Astrocyte (in vitro differentiated cells and primary cell): Measurements from ENCODE around the gene FAM53A. TPM values are rescaled to one million over a fixed set of nuclear protein-coding genes. Genes with fewer than 3 reads are reported as not detected.

Experiments used
- DNase-seq: peaks from one replicate; pipeline ENCODE4 v3.0.0-alpha.2; 2010; ENCODE audit warnings: low read depth
- FAIRE-seq: peaks from 2 replicates; lab custom pipeline; 2011; peaks lifted over from hg19 to GRCh38; lab: Jason Lieb, UNC
- H2AFZ ChIP-seq: 2 replicates; pipeline ENCODE4 v1.6.0; 2012; ENCODE audit warnings: low read depth, low read length, inconsistent platforms
- H3K27ac ChIP-seq: 2 replicates; pipeline ENCODE4 v1.5.1; 2011; ENCODE audit warnings: low read depth, low read length, inconsistent platforms
- H3K27me3 ChIP-seq: 2 replicates; pipeline ENCODE4 v1.6.0; 2011; ENCODE audit warnings: low read length, inconsistent platforms; ENCODE audit not compliant: insufficient read depth
- H3K36me3 ChIP-seq: 2 replicates; pipeline ENCODE4 v1.5.1; 2011; ENCODE audit warnings: low read length, inconsistent platforms; ENCODE audit not compliant: insufficient read depth
- H3K4me1 ChIP-seq: 2 replicates; pipeline ENCODE4 v1.5.1; 2011; ENCODE audit warnings: low read length, inconsistent platforms; ENCODE audit not compliant: insufficient read depth
- H3K4me2 ChIP-seq: 2 replicates; pipeline ENCODE4 v1.6.0; 2012; ENCODE audit warnings: low read length, inconsistent platforms
- H3K4me3 ChIP-seq: 2 replicates; pipeline ENCODE4 v1.5.1; 2011; ENCODE audit warnings: low read depth, mild to moderate bottlenecking, low read length, inconsistent platforms; ENCODE audit not compliant: insufficient read depth
- H3K79me2 ChIP-seq: 2 replicates; pipeline ENCODE4 v1.6.0; 2012; ENCODE audit warnings: mild to moderate bottlenecking, low read length, inconsistent platforms; ENCODE audit not compliant: insufficient read depth
- H3K9ac ChIP-seq: 2 replicates; pipeline ENCODE4 v1.6.0; 2012; ENCODE audit warnings: mild to moderate bottlenecking, low read length, inconsistent platforms
- H3K9me3 ChIP-seq: 2 replicates; pipeline ENCODE4 v1.5.1; 2012; ENCODE audit warnings: low read depth, mild to moderate bottlenecking, low read length, inconsistent platforms; ENCODE audit not compliant: insufficient read depth
- H4K20me1 ChIP-seq: 2 replicates; pipeline ENCODE4 v1.6.0; 2012; ENCODE audit warnings: low read length, inconsistent platforms; ENCODE audit not compliant: insufficient read depth
- H3K27ac Mint-ChIP-seq: one replicate; pipeline ENCODE4 v1.8.0; 2021; ENCODE audit warnings: mild to moderate bottlenecking, mixed read lengths; ENCODE audit not compliant: unreplicated experiment
- H3K27me3 Mint-ChIP-seq: one replicate; pipeline ENCODE4 v1.8.0; 2021; ENCODE audit warnings: low read depth, mixed read lengths; ENCODE audit not compliant: unreplicated experiment
- H3K36me3 Mint-ChIP-seq: one replicate; pipeline ENCODE4 v1.8.0; 2021; ENCODE audit warnings: low read depth, mixed read lengths; ENCODE audit not compliant: unreplicated experiment
- H3K4me1 Mint-ChIP-seq: one replicate; pipeline ENCODE4 v1.8.0; 2021; ENCODE audit warnings: low read depth, mixed read lengths; ENCODE audit not compliant: unreplicated experiment
- H3K4me3 Mint-ChIP-seq: one replicate; pipeline ENCODE4 v1.8.0; 2021; ENCODE audit warnings: mild to moderate bottlenecking, moderate library complexity, mixed read lengths; ENCODE audit not compliant: unreplicated experiment
- H3K9me3 Mint-ChIP-seq: one replicate; pipeline ENCODE4 v1.8.0; 2021; ENCODE audit warnings: mild to moderate bottlenecking, mixed read lengths; ENCODE audit not compliant: unreplicated experiment
- EZH2 ChIP-seq: IDR thresholded peaks from 2 replicates; pipeline ENCODE4 v1.6.1; 2012; ENCODE audit warnings: mild to moderate bottlenecking, low read length, inconsistent platforms; ENCODE audit not compliant: insufficient read depth
- total RNA-seq: library from RNA; stranded (reverse); gene quantifications from 2 replicates; pipeline ENCODE4 v1.2.1, GENCODE V29; 2021
- TF ChIP-seq, protein P1 (sequence below): IDR thresholded peaks from 2 replicates; pipeline ENCODE4 v1.5.1; 2011; ENCODE audit warnings: low read depth, mild to moderate bottlenecking, inconsistent platforms, low read length, moderate library complexity; ENCODE audit not compliant: insufficient read depth

The FAM53A gene
- total RNA-seq, 1 donor from 2014 or later = 2.1 TPM

DNA sequence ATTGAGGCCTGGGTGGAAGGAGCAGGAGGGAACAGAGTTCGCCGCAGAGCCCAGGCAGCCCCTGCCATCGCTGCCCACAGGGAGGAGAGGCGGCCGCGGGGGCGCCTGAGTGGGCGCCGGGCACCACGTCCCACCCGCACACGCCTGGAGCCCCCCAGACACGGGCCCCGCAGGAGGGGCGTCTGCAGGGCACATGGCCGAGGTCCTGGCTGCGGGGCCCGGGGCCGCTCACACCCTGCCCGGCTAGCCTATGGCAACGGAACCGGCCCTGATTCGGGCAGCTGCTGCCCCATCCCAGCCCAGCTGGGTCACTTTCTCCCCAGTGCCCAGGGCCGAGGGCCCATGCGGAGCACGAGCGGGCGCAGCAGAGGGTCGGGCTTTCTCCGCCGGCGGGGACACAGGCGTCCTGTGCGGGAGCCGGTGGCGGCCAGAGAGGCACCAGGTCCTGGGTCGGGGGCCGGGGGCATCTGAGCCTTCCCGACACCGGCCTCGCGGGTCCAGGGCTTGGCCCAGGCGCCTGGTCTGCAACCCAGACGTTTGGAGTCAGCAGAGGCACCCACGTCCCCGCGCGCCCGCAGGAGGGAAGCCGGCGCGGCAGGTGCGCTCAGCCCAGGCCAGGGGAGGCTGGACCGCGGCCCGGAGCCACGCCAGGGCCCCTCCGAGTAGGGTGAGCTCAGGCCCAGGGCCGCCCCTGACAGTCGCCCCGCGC, 91.2 kb downstream of the FAM53A start:
- no peak for TF ChIP-seq EZH2
- TF ChIP-seq, protein P1, sequence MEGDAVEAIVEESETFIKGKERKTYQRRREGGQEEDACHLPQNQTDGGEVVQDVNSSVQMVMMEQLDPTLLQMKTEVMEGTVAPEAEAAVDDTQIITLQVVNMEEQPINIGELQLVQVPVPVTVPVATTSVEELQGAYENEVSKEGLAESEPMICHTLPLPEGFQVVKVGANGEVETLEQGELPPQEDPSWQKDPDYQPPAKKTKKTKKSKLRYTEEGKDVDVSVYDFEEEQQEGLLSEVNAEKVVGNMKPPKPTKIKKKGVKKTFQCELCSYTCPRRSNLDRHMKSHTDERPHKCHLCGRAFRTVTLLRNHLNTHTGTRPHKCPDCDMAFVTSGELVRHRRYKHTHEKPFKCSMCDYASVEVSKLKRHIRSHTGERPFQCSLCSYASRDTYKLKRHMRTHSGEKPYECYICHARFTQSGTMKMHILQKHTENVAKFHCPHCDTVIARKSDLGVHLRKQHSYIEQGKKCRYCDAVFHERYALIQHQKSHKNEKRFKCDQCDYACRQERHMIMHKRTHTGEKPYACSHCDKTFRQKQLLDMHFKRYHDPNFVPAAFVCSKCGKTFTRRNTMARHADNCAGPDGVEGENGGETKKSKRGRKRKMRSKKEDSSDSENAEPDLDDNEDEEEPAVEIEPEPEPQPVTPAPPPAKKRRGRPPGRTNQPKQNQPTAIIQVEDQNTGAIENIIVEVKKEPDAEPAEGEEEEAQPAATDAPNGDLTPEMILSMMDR = no peak
- Histone ChIP-seq H3K4me1 (no peaks in the 10 kb centered on the region), H2AFZ (no peak overlapping the region), H3K36me3 (no peaks in the 10 kb centered on the region), H3K9me3 (peaks cover 9% of the 10 kb centered on the region), H3K4me2 (no peak overlapping the region), H3K9ac (no peak overlapping the region), H3K27me3 (no peaks in the 10 kb centered on the region), H3K79me2 (no peaks in the 10 kb centered on the region), H3K27ac (no peak overlapping the region), H4K20me1 (no peaks in the 10 kb centered on the region), H3K4me3 (no peak overlapping the region)
- H3K27ac Mint-ChIP-seq = no peak overlapping the region
- peaks cover 9% of the 10 kb centered on the region for H3K27me3 Mint-ChIP-seq
- DNase-seq (no peak), FAIRE-seq (no peak)
- peaks cover 13% of the 10 kb centered on the region for H3K9me3 Mint-ChIP-seq
- H3K4me1 Mint-ChIP-seq = peaks cover 5% of the 10 kb centered on the region
- H3K4me3 Mint-ChIP-seq = no peak overlapping the region
- no peaks in the 10 kb centered on the region for H3K36me3 Mint-ChIP-seq

DNA sequence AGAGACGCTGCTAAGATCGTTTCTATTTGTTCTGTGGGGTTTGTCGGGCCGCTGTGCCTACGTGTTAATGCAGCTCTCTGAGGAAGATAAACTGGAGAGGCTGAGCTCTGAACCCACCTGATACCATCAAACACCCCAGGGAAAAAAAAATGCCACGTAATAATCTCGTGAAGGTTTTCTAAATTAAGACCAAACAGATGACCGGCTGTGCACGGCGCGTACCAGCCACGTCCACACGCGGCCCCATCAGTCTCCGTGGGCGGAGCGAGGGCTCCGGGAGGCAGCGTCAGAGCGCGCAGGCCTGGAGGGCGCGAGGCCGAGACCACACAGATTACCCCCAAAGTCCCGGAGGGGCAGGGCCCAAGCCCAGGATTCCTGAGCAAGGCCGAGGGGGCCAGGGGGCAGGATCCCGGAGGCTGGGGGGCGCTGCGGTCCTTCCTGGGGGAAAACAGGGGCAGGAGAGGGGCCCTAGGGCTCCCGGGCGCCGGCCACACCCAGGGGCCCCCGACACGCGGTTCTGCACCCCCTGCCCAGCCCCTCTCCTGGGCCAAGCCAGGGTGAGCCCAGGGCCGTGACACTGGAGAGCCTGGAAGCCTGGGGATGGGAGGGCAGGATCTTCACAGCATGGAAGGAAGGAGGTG, 91.9 kb downstream of the FAM53A start:
- Histone ChIP-seq H3K36me3 (no peaks in the 10 kb centered on the region), H3K4me1 (no peaks in the 10 kb centered on the region), H3K27ac (no peak overlapping the region), H3K4me3 (no peak overlapping the region), H4K20me1 (no peaks in the 10 kb centered on the region), H3K79me2 (no peaks in the 10 kb centered on the region), H3K9me3 (peaks cover 9% of the 10 kb centered on the region), H3K27me3 (no peaks in the 10 kb centered on the region), H3K9ac (no peak overlapping the region), H2AFZ (no peak overlapping the region), H3K4me2 (no peak overlapping the region)
- Mint-ChIP-seq H3K36me3 (no peaks in the 10 kb centered on the region), H3K27me3 (peaks cover 10% of the 10 kb centered on the region), H3K9me3 (peaks cover 13% of the 10 kb centered on the region), H3K4me1 (peaks cover 5% of the 10 kb centered on the region), H3K4me3 (no peak overlapping the region), H3K27ac (no peak overlapping the region)
- no peak for DNase-seq
- TF ChIP-seq EZH2 = no peak
- TF ChIP-seq, protein P1 = no peak
- FAIRE-seq = no peak

DNA sequence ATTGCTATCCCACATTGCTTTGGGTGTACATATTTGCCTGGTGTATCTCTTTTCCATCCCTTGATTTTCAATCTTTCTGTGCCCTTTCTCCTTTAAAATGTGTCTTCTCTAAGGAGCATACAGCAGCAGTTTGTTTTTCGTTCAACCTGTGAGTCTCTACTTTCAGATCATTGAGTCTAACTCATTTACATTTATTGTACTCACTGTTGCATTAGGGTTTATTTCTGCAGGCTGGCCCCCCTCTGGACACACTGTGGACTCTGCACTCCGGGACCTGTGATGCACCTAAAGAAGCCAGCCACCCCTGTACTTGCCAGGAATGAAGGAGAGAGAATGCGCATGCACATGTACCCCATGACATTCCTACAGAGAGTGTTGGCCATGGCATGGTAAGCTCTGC, 93.0 kb downstream of the FAM53A start:
- Histone ChIP-seq H3K27me3 (no peaks in the 10 kb centered on the region), H3K79me2 (no peaks in the 10 kb centered on the region), H4K20me1 (no peaks in the 10 kb centered on the region), H3K27ac (no peak overlapping the region), H3K4me1 (no peaks in the 10 kb centered on the region), H3K4me3 (no peak overlapping the region), H3K36me3 (no peaks in the 10 kb centered on the region), H3K4me2 (no peak overlapping the region), H3K9ac (no peak overlapping the region), H3K9me3 (peaks cover 9% of the 10 kb centered on the region), H2AFZ (no peak overlapping the region)
- H3K27ac Mint-ChIP-seq = no peak overlapping the region
- H3K9me3 Mint-ChIP-seq = peaks cover 13% of the 10 kb centered on the region
- H3K4me3 Mint-ChIP-seq = no peak overlapping the region
- no peaks in the 10 kb centered on the region for H3K36me3 Mint-ChIP-seq
- FAIRE-seq = no peak
- TF ChIP-seq, protein P1 = no peak
- no peak for TF ChIP-seq EZH2
- peaks cover 5% of the 10 kb centered on the region for H3K4me1 Mint-ChIP-seq
- DNase-seq = no peak
- peaks cover 12% of the 10 kb centered on the region for H3K27me3 Mint-ChIP-seq
